Hepatocyte (in vitro differentiated cells): ENCODE results near the gene ZBED4. TPM values are rescaled to one million over a fixed set of nuclear protein-coding genes. Genes with fewer than 3 reads are reported as not detected.

Source experiments
- DNase-seq: peaks from one replicate; pipeline ENCODE4 v3.0.0-alpha.2; 2016; ENCODE audit warnings: low spot score
- H2AFZ ChIP-seq: fragments of 200-600 bp; sonication (generic); 2 replicates; pipeline ENCODE4 v1.6.0; 2016; ENCODE audit warnings: antibody characterized with exemption, mild to moderate bottlenecking
- H3K27ac ChIP-seq: fragments of 200-600 bp; sonication (generic); 2 replicates; pipeline ENCODE4 v1.5.1; 2016; ENCODE audit warnings: mild to moderate bottlenecking
- H3K27me3 ChIP-seq: fragments of 200-600 bp; sonication (generic); 2 replicates; pipeline ENCODE4 v1.6.1; 2016
- H3K36me3 ChIP-seq: fragments of 200-600 bp; sonication (generic); replicated peaks from 2 replicates; pipeline ENCODE4 v1.5.1; 2016; ENCODE audit warnings: low read depth; ENCODE audit not compliant: insufficient read depth
- H3K4me1 ChIP-seq: fragments of 200-600 bp; sonication (generic); 2 replicates; pipeline ENCODE4 v1.5.1; 2016; ENCODE audit warnings: mild to moderate bottlenecking, moderate library complexity; ENCODE audit not compliant: insufficient read depth
- H3K4me2 ChIP-seq: fragments of 200-600 bp; sonication (generic); 2 replicates; pipeline ENCODE4 v1.6.0; 2016
- H3K4me3 ChIP-seq: fragments of 200-600 bp; sonication (generic); 2 replicates; pipeline ENCODE4 v1.5.1; 2016; ENCODE audit warnings: mild to moderate bottlenecking
- H3K79me2 ChIP-seq: fragments of 200-600 bp; sonication (generic); 2 replicates; pipeline ENCODE4 v1.6.0; 2017; ENCODE audit warnings: mild to moderate bottlenecking
- H3K9me2 ChIP-seq: fragments of 200-600 bp; sonication (generic); replicated peaks from 2 replicates; pipeline ENCODE4 v1.6.0; 2017; ENCODE audit warnings: mild to moderate bottlenecking; ENCODE audit not compliant: insufficient read depth
- H3K9me3 ChIP-seq: fragments of 200-600 bp; sonication (generic); 2 replicates; pipeline ENCODE4 v1.5.1; 2016; ENCODE audit warnings: low read depth, mild to moderate bottlenecking
- H4K20me1 ChIP-seq: fragments of 200-600 bp; sonication (generic); 2 replicates; pipeline ENCODE4 v1.6.0; 2016; ENCODE audit warnings: mild to moderate bottlenecking; ENCODE audit not compliant: insufficient read depth, poor library complexity, severe bottlenecking
- CTCF ChIP-seq: fragments of 200-600 bp; sonication (generic); IDR thresholded peaks from 2 replicates; pipeline ENCODE4 v1.5.1; 2016; ENCODE audit warnings: antibody characterized with exemption, mild to moderate bottlenecking; ENCODE audit not compliant: poor library complexity
- EZH2 ChIP-seq: fragments of 200-600 bp; sonication (generic); IDR thresholded peaks from 2 replicates; pipeline ENCODE4 v1.6.1; 2016; ENCODE audit warnings: antibody characterized with exemption, mild to moderate bottlenecking, borderline replicate concordance
- EZH2phosphoT487 ChIP-seq: fragments of 200-600 bp; sonication (generic); IDR thresholded peaks from one replicate; pipeline ENCODE4 v1.6.1; 2018; ENCODE audit warnings: antibody characterized with exemption, mild to moderate bottlenecking, low read depth, moderate library complexity; ENCODE audit not compliant: unreplicated experiment, severe bottlenecking
- WGBS: methylation state at CpG from one replicate; pipeline ENCODE4 v1.1.6; 2016; ENCODE audit warnings: low lambda C conversion rate; ENCODE audit errors: missing lambda C conversion rate; 5-methylcytosine and 5-hydroxymethylcytosine counted together
- polyA plus RNA-seq: library from polyadenylated mRNA; unstranded; fragments of >200 nt; fragmentation: Nextera tagmentation; extraction: Ambion mirVana; gene quantifications from 2 replicates; pipeline ENCODE4 v1.2.1, GENCODE V29; 2016
- total RNA-seq: library from RNA; depleted of rRNA; stranded (reverse); fragments of >200 nt; gene quantifications from 2 replicates; pipeline ENCODE4 v1.2.3, GENCODE V29; 2014

ZBED4 gene
- total and polyA plus RNA-seq, 2 experiments from 2014 or later: 14.9 to 16.3 TPM

DNA sequence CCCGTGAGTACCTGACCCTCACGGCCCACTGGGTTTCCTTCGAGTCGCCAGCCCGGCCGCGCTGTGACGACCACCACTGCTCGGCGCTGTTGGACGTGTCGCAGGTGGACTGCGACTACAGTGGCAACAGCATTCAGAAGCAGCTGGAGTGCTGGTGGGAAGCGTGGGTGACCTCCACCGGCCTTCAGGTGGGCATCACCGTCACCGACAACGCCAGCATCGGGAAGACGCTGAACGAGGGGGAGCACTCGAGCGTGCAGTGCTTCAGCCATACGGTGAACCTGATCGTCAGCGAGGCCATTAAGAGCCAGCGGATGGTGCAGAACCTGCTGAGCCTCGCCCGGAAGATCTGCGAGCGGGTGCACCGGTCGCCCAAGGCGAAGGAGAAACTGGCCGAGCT lies 32.2 kb downstream of the ZBED4 start:
- Histone ChIP-seq H3K4me3 (no peak overlapping the region), H3K9me3 (no peaks in the 10 kb centered on the region)

GRCh38 chr22:49886346-49887063 lies 32.9 kb downstream of the ZBED4 start:
- TF ChIP-seq EZH2phosphoT487 (no peak), CTCF (no peak), EZH2 (no peak)
- Histone ChIP-seq H4K20me1 (no peaks in the 10 kb centered on the region), H3K27ac (no peak overlapping the region), H3K4me3 (no peak overlapping the region), H2AFZ (no peak overlapping the region), H3K9me3 (no peaks in the 10 kb centered on the region), H3K79me2 (peaks cover 86% of the 10 kb centered on the region), H3K4me1 (no peaks in the 10 kb centered on the region), H3K36me3 (no peaks in the 10 kb centered on the region), H3K9me2 (no peaks in the 10 kb centered on the region), H3K27me3 (no peaks in the 10 kb centered on the region), H3K4me2 (no peak overlapping the region)
- 98% methylated on average over 41 of the region's 41 CpGs for WGBS
- no peak for DNase-seq

More for the DNA sequence above, 32.2 kb downstream of the ZBED4 start:
- no peaks in the 10 kb centered on the region for H3K36me3 ChIP-seq
- no peak for TF ChIP-seq CTCF
- TF ChIP-seq EZH2phosphoT487: no peak
- no peak for TF ChIP-seq EZH2
- H3K4me1 ChIP-seq: no peaks in the 10 kb centered on the region
- H3K4me2 ChIP-seq: no peak overlapping the region
- H3K9me2 ChIP-seq: no peaks in the 10 kb centered on the region
- 99% methylated on average over 35 of the region's 35 CpGs for WGBS
- H3K79me2 ChIP-seq: peaks cover 87% of the 10 kb centered on the region
- no peaks in the 10 kb centered on the region for H3K27me3 ChIP-seq
- H2AFZ ChIP-seq: no peak overlapping the region
- DNase-seq: no peak
- H3K27ac ChIP-seq: no peak overlapping the region
- no peaks in the 10 kb centered on the region for H4K20me1 ChIP-seq

GRCh38 chr22:49887064-49887451 lies 33.4 kb downstream of the ZBED4 start:
- TF ChIP-seq EZH2 (no peak), CTCF (no peak), EZH2phosphoT487 (no peak)
- 95% methylated on average over 14 of the region's 14 CpGs for WGBS
- Histone ChIP-seq H3K79me2 (peaks cover 80% of the 10 kb centered on the region), H3K9me3 (no peaks in the 10 kb centered on the region), H3K9me2 (no peaks in the 10 kb centered on the region), H3K27me3 (no peaks in the 10 kb centered on the region), H3K4me3 (no peak overlapping the region), H3K4me1 (no peaks in the 10 kb centered on the region), H4K20me1 (no peaks in the 10 kb centered on the region), H2AFZ (no peak overlapping the region), H3K36me3 (no peaks in the 10 kb centered on the region), H3K27ac (no peak overlapping the region), H3K4me2 (no peak overlapping the region)
- no peak for DNase-seq
